Upper lobe of left lung (tissue), 4 donors: ENCODE measurements around the gene PRR23E.

Source experiments
- EP300 ChIP-seq, 4 donors: sonication (generic); formaldehyde crosslinking; IDR thresholded peaks; one replicate each; pipeline ENCODE4 v1.5.1; 2017; ENCODE audit warnings: antibody characterized with exemption in 4 of 4, control low read depth in 2 of 4
- POLR2A ChIP-seq, 4 donors: fragments of 450-650 bp; IDR thresholded peaks; one replicate each; pipeline ENCODE4 v1.5.1; 2016 to 2017; ENCODE audit warnings: antibody characterized with exemption in 4 of 4, mild to moderate bottlenecking in 2 of 4
- POLR2AphosphoS5 ChIP-seq, 2 donors: sonication (generic); formaldehyde crosslinking; IDR thresholded peaks; one replicate each; pipeline ENCODE4 v1.5.1; 2017; ENCODE audit warnings: antibody characterized with exemption in 2 of 2
- TF ChIP-seq, protein P1 (sequence below), 6 experiments: fragments of 450-650 bp in 4 of 6; fragments of 200-600 bp in 2 of 6; sonication (generic) in 2 of 6; IDR thresholded peaks; one replicate each; pipeline ENCODE4 v1.5.1; 2016 to 2019; ENCODE audit warnings: antibody characterized with exemption in 6 of 6

DNA sequence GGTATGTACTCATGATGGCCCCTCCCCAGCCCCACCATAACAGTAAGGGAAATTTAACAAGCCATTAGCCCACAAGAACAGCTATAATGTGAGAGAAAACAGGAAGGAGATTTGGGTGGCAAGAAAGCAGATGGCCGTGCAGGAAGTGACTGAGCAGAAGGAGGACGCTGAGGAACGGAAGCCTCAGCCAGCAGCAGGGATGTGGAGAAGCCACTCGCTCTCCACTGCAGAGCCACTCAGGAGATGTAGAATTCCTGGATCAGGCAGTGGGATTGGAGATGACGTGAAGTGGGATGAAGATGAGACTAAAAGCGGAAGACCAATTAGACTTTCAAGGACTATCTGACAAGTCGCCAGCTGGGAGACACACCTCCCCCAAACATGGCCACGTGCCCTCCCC, 31.2 kb downstream of the PRR23E start:
- TF ChIP-seq EP300 (IDR thresholded peaks at IDR 0.05) (no peak), POLR2A (IDR thresholded peaks at IDR 0.05) (no peak), POLR2AphosphoS5 (IDR thresholded peaks at IDR 0.05) (no peak)
- TF ChIP-seq, protein P1, sequence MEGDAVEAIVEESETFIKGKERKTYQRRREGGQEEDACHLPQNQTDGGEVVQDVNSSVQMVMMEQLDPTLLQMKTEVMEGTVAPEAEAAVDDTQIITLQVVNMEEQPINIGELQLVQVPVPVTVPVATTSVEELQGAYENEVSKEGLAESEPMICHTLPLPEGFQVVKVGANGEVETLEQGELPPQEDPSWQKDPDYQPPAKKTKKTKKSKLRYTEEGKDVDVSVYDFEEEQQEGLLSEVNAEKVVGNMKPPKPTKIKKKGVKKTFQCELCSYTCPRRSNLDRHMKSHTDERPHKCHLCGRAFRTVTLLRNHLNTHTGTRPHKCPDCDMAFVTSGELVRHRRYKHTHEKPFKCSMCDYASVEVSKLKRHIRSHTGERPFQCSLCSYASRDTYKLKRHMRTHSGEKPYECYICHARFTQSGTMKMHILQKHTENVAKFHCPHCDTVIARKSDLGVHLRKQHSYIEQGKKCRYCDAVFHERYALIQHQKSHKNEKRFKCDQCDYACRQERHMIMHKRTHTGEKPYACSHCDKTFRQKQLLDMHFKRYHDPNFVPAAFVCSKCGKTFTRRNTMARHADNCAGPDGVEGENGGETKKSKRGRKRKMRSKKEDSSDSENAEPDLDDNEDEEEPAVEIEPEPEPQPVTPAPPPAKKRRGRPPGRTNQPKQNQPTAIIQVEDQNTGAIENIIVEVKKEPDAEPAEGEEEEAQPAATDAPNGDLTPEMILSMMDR (IDR thresholded peaks at IDR 0.05), result no peak
